Measurements from ENCODE around the gene GNPAT.
A peak's percentile ranks its signal among the peaks of the same experiment; 100 is the strongest.

The GNPAT gene

GRCh38 chr1:231242516-231243198 lies 1.6 kb downstream of the GNPAT start:
- TF ChIP-seq CTCF (IDR thresholded peaks at IDR 0.05; ENCODE audit: insufficient read depth, low read depth, low read length, missing control alignments): no peak
- peak overlapping the region; percentile 94 for H3K4me3 ChIP-seq (ENCODE audit: low read depth, low read length)
- no peak for DNase-seq (ENCODE audit: low read depth)

GRCh38 chr1:231248778-231249177 lies 7.8 kb downstream of the GNPAT start:
- H3K4me3 ChIP-seq (ENCODE audit: low read depth, low read length): no peak overlapping the region
- TF ChIP-seq CTCF (IDR thresholded peaks at IDR 0.05; ENCODE audit: insufficient read depth, low read depth, low read length, missing control alignments): no peak
- DNase-seq (ENCODE audit: low read depth): no peak

- H3K4me3 ChIP-seq (ENCODE audit: low read depth, low read length): no peak overlapping the region
- no peak for TF ChIP-seq CTCF (IDR thresholded peaks at IDR 0.05; ENCODE audit: insufficient read depth, low read depth, low read length, missing control alignments)
- DNase-seq (ENCODE audit: low read depth): no peak
These were observed 11.3 kb downstream of the GNPAT start for GRCh38 chr1:231252336-231252735.

DNA sequence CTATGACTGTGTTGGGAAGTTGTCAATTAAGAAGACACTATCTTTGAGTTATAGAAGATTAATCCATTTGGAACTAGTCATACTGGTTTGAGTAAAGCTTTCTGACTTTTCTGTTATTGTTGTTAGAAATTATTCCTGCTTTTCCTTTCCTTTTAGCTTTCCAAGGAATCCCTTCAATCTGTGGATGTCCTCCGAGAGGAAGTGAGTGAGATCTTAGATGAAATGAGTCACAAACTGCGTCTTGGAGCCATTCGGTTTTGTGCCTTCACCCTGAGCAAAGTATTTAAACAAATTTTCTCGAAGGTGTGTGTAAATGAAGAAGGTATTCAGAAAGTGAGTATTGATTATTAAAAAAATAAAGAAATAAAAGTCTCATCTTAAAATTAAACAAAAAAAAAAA lies 19.3 kb downstream of the GNPAT start:
- no peak for DNase-seq (ENCODE audit: low read depth)
- no peak for TF ChIP-seq CTCF (IDR thresholded peaks at IDR 0.05; ENCODE audit: insufficient read depth, low read depth, low read length, missing control alignments)
- no peak overlapping the region for H3K4me3 ChIP-seq (ENCODE audit: low read depth, low read length)

DNA sequence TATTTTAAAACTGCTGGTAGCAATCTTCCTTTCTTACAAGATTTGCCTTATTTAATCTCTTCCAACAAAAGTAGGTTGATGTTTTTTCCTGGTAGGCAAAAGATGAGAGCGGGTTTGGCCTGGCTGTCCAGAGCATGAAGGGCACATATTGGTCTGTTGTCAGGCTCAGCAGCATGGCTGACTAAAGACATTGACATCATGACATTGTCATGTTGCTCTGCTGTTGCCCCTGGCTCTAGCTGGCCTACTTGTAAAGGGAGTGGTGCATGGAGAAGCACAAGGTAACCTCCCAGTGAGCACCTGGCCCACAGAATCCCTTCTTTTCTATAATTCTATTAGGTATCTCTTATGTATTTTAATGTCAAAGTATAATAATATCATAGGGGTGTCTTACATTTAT lies 23.6 kb downstream of the GNPAT start:
- TF ChIP-seq CTCF (IDR thresholded peaks at IDR 0.05; ENCODE audit: insufficient read depth, low read depth, low read length, missing control alignments): no peak
- no peak overlapping the region for H3K4me3 ChIP-seq (ENCODE audit: low read depth, low read length)
- DNase-seq (ENCODE audit: low read depth): no peak

- no peak overlapping the region for H3K4me3 ChIP-seq (ENCODE audit: low read depth, low read length)
These were observed 24.4 kb downstream of the GNPAT start for GRCh38 chr1:231265379-231265778.

More at GRCh38 chr1:231265379-231265778, 24.4 kb downstream of the GNPAT start:
- no peak for DNase-seq (ENCODE audit: low read depth)
- no peak for TF ChIP-seq CTCF (IDR thresholded peaks at IDR 0.05; ENCODE audit: insufficient read depth, low read depth, low read length, missing control alignments)
